Measurements from ENCODE around the gene CARD11.

CARD11 gene

DNA sequence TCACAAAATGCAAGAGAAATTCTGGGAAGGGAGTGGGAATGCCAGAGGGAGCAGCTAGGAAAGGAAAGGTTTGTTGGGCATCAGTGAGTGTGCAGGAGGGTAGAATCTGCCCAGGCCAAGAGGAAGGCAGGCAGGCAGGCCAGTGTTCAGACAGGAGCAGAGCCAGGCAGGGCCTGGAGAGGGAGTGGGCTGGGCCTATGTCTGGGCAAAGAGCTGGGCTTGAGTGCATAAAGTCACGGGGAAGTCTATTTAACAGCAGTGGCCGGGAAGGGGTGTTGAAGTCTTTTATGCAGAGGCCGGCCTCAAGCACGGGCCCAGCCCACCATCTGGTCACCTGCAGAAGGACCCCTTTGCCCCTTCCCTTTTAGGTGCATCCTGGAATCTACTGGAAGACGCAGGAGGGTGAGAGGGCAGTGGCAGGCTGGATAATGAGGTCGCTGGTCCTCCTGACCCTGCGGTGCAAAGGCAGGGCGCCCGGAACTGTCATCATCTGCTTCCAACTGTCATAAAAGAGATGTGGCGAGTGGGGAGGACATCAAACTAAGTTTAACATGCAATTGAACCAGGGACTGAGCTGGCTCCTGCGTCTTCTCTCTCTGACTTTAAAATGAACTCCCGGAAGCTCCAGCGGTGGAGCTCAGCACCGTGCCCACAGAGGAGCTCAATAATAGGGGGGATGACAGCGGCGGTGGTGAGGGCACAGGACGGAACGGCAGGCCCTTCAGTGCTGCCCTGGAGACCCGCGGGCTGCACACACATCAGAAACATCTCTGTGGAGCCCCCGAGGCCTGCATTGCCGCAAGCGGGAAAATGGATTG, 29.5 kb downstream of the CARD11 start:
- DNase-seq, result no peak

DNA sequence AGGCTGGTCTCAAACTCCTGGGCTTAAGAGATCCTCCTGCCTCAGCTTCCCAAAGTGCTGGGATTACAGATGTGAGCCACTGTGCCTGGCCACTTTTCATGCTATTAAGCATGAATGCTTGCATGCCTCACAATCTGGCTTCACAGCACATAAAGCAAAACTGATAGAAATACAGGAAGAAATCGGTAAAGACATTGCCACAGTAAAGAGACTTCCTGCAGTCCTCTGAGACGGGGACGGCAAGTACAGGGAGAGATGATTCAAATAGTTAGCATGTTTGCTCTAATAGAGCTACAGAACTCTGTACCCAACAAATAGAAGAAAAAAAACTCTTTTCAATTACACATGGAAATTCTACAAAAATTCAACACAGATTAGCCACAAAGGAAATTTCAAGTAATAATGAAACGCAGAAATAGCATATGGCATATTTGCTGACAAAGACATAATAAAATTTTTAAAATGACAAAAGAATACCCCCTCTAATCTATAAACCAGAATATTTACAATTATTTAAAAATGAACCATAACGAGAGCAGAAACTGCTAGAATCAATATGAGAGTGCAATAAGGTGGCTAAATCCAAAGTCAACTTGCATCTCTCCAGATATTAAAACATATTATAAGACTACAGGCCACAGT, 32.3 kb downstream of the CARD11 start:
- no peak for DNase-seq

DNA sequence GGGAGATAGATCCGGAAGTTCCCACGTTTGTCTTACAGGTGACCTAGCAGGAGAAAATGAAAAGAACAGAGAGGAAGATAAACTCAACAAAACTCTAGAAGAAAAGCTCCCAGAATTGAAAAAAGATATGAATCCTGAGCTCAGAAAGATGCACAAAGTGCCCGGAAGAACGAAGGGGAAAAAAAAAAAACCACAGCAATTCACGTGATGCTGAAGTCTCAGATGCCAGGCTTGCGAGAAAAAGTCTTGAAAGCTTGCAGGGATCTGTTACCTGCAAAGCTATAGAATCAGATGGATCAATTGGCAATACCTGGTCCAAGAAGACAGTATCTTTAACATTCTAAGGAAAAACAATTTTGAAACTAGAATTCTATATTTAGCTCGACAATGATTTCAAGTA, 33.5 kb downstream of the CARD11 start:
- no peak for DNase-seq

DNA sequence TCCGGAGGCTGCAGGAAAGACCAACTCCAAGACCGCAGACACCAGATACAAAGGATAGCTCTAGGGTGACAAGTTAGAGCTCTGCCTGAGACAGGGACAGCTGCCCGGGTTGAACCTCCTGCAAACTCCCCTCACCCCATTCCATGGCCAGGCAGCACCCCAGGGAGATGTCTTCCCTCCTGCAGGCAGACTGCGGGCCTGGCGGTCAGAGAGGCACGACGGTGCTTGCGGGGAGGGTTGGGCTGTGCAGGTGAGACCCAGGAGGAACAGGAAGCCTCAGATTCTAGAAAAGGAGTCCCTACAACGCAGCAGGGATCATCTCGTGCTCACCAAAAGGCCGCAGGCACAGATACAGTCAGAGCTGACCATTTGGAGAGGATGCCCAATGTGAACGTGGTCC, 34.6 kb downstream of the CARD11 start:
- DNase-seq, result no peak

DNA sequence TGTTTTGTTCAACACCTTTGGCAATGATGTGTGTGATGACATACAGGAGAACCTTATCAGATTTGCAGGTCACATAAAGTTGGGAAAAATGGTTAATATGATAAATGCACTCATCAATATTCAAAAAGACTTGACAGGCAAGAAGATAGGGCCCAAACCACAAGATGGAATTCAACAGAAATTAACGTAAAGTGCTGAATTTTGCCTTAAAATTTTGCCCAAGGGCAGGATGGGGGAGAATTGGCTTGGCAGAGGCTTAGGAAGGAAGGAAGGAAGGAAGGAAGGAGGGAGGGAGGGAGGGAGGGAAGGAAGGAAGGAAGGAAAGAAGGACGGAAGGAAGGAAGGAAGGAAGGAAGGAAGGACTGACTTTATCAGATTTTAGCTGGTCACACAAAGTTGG, 35.3 kb downstream of the CARD11 start:
- DNase-seq, result no peak

DNA sequence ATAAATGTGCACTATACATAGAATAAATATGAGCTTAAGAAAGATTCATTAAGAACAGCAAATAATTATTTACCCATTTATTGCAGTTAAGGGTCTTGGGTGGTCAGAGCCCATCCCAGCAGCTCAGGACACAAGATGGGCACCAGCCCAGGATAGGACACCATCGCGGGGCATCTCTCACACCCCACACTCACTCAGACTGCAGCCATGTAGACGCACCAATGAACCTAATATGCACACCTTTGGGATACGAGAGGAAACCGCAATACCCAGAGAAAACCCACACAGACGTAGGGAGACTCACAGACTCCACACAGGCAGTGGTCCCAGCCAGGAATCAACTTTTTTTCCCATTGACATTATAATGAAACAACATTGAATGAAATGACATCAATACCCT, 36.0 kb downstream of the CARD11 start:
- DNase-seq, result no peak

DNA sequence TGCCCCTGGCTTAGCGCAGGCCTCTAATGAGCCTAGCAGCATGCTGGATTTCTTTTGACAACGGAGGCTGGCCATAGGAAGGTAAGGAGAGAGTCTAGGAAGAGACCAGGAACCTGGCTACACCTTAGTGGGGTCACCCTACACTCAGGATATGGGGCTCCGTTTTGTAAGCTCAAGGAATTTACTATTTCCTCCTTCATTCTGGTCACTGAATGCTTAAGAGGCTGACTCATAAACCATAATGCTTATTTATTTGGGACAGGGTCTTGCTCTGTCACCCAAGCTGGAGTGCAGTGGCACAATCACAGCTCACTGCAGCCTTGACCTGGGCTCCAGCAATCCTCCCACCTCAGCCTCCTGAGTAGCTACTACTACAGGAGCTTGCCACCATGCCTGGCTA, 38.4 kb downstream of the CARD11 start:
- DNase-seq, result no peak

DNA sequence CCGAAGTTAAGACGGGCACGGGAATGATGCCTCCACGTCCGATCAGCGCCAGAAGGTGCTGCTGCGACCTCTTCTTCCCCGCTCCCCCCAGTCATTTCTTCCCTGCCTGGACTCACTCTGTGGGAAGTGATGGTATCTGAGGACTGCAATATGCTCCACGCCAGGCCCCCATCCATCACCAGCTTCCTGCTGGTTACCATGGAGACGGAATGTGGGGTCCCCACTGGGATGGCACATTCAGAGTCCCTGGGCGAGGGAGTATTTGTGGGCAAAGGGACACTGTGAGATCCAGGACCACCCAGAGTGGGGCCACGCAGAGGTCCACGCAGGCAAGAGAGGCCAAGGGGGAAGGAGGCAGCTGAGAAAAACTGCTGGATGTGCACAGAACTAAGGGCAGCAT, 39.7 kb downstream of the CARD11 start:
- no peak for DNase-seq

DNA sequence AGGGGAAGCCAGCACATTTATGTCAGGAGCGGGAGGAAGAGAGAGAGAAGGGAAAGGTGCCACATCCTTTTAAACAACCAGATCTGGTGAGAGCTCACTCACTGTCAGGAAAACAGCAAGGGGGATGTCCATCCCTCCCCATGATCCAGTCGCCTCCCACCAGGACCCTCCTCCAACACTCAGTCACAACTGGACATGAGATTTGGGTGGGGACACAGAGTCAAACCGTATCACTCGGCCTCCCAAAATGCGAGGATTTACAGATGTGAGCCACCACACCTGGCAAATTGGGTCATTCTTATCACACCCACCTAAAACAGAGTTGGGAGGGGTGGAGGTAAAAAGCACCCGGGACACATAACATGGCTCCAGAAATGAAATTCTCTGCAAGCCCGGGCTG, 41.0 kb downstream of the CARD11 start:
- no peak for DNase-seq

DNA sequence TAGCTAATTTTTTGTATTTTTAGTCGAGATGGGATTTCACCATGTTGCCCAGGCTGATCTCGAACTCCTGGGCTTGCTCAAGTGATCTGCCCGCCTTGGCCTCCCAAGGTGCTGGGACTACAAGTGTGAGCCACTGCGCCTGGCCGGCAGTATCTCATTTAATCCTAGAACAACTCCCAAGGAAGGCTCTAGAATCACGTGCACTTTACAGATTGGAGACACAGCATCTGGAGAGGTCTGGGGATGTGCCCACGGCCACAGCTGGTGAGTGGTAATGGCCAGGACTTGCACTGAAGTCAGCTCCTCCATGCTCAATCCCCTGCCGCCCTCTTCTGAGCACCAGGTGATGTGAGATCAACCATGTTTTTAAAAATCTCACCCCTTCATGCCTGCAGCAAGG, 43.1 kb downstream of the CARD11 start:
- no peak for DNase-seq

DNA sequence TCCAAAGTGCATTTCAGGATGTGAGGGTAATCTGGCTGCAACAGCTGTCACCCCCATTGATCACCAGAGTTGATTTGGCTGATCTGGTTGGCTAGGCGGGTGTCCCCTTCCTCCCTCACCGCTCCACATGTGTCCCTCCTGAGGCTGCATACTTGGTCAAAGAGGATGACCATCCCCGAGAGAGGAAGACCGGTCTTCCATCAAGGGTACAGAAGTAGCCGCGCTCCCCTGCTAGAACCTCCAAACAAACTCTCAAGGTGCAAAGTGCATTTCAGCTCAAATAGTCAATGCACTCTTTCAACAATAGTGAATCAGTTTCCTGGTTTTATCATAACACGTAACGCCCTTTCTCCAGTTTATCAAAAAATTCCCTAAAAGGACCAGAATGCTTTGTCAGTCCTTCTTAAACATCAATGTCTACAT, 44.6 kb downstream of the CARD11 start:
- no peak for DNase-seq

DNA sequence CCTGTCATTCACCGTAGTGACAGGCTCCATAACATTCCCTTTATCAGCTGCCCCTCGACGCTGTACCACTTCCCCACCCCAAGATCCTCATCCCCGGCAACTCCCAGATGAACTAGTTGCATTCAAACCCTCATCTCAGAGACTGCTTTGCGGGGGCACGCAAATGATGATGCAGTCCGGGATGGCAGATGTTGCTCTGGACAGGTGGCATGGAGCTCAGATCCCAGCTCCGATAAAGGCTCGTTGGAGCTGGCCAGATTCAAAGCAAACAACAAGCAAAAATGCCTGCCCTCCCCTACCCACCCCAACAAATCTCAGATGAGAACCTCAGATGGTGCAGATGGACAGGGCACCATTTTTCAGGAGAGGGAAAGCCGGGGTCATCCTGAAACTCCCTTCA, 46.7 kb downstream of the CARD11 start:
- no peak for DNase-seq

DNA sequence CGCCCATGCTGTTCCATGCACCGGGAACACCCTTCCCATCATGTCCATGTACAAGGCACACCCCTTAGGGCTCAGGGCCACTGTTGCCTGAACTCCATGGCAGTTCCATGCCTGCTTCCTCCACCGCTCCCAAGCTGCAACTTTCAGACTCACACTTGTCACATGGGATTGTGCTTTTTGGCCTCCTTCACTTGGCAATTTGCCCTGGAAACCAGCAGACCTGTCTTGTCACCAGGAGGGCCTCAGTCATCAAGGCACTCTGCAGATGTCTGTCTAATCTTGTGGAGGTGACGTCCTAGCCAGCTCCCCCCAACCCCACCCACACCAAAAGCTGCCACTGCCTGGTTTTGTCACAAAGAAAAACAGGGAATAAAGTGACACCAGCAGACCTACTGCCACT, 47.5 kb downstream of the CARD11 start:
- DNase-seq, result no peak

DNA sequence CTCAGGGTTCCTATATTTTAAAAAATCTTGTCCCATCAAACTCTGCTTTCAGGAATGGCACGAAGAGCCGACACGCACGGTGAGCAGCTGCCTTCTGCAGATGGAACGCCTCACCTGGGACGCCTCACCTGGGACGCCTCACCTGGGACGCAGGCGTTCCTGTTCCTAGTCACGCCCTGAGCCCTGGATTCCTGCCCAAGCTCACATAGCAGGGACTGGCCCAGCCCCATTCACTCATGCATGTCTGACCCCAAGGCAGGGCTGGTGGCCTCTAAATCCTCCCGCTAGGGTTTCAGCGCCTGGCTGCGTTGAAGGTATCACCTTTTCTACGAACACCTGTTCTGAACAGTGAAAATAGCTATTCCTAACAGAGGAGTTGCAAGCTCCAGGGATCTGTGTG, 49.8 kb downstream of the CARD11 start:
- DNase-seq, result no peak

DNA sequence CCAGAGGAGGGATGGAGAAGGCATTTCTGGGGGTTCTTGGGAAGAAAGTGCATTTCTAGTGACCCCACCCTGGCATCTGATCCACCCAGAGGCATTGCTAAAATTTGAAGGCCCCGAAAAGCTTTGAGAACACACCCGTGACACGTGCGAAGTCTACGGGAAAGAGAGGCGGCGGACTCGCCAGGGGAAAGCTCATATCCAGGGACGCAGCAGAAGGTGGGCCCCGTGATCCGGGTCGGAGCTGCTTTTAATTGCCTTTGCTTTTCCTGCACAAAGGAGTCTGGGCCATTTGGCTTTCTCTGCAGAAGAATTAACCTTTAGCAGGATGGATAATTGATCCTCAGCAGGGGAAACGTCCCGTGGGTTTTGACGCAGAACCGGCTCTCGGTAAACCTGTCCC, 50.3 kb downstream of the CARD11 start:
- no peak for DNase-seq

DNA sequence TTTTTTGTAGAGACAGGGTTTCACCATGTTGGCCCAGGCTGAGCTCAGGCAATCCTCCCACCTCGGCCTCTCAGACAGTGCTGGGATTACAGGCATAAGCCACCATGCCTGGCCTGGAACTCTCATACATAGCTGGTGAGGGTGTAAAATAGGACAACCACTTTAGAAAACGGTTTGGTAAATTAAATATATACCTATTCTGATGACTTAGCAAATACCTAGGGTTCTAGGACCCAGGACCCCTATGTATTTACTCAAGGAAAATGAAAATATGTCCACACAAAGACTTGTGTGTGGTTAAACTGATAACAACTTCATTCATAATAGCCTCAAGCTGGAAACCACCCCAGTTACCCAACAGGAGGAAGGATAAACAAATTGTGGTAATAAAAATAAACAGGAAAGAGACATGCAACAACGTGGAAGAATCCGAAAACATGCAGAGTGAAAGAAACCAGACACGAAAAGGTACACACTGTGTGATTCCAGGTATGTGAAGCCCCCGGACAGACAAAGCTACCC, 52.7 kb downstream of the CARD11 start:
- DNase-seq, result no peak

DNA sequence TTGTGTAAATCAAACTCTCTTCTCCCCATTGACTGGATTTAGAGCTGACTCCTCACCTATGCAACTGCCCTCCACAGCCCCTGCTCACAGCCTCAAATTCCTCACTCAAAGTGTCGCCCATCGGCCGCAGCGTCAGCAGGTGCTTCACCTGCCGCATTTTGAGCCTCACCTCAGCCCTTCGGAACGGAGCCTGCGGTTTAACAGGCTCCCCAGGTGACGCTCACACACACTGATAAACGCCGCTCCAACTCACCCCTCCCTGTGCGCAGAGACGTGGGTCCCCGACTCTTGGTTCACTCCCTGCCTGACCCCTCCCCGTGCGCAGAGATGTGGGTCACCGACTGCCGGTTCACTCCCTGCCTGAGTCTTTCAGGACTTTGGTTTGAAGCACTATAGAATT, 57.1 kb downstream of the CARD11 start:
- DNase-seq, result no peak

DNA sequence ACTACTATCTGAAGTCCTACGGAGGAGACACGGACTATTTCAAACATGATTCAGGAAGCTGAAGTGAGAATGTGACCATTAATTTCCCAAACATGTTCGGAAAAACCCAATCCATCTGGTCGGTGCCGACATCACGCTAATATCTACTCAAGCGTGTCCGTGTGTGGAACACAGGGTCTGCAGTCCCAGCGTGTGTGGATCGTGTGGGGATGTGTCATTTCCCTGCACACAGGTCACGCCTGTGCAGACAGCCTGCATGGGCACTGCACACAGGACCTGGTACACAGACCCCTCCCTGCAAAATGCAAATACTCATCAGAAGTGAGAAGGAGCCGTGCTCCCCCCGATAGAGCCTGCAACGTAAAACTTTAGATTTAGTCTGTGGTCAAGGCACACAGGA, 57.8 kb downstream of the CARD11 start:
- no peak for DNase-seq

DNA sequence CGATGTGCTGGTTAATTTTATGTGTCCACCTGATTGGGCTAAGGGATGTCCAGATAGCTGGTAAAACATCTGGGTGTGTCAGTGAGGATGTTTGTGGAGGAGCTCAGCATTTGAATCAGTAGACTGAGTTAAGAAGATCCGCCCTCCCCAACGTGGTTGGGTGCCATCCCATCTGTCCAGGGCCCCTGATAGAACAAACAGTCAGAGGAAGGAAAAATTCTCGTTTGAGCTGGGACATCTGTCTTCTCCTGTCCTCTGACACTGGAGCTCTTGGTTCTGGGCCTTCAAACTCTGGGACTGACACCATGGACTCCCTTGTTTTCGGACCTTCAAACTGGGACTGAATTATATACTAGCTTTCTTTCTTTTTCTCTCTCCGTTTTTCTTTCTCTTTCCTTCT, 59.6 kb downstream of the CARD11 start:
- no peak for DNase-seq

DNA sequence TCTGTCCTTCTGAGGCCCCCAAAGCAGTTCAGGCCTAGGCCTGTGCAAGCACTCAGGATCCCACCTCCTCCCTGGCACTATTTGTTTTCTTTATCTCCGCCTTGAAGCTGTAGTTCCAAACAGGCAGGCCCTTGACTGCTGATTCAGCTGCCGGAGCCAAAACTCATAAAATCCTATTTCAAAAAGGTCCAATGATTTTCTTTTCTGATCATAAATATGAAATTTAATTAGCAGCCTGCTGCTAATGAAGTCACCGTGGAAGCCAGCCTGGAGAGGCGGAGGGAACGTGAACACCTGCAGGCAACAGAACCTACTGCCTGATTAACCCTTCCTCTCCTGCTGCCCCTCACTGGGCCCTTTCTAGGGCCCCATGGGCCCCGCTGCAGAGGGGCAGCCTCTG, 60.1 kb downstream of the CARD11 start:
- DNase-seq, result no peak

DNA sequence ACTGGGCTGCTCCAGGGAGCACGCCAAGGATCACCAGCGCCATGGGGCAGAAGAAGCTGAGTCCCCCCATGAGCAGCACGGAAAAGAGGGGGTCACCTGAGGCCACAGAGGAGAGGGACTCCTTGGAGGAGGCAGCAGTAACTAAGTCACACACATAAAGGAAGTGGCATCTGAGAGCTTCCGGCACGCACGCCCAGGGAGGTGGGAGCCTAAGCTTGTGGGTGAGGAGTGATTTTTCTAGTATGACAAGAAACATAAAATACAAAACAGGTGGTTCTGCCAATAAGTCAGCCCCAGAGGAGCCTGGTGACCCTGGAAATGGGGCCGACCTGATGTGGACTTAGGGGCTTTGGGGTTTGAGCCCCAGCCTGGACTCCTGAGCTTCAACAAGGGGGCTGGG, 60.8 kb downstream of the CARD11 start:
- no peak for DNase-seq

DNA sequence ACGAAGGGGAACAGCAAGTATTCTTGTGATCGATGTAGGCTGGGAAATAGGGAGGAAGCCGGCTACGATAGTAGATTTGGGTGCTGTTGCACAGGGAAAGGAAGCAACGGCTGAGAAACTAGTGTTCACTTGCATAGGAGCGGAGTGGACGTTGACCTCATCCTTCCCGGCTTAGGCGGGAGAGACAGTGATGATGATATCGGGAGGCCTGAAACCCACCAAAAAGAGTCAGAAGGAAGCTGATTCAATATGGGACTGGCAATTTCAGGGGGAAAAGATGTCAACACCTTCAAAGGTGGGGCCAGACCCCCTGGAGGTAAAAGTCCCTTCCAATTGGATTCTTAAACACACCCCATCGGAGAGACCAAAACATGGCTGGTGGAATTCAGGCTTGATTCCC, 61.3 kb downstream of the CARD11 start:
- no peak for DNase-seq

DNA sequence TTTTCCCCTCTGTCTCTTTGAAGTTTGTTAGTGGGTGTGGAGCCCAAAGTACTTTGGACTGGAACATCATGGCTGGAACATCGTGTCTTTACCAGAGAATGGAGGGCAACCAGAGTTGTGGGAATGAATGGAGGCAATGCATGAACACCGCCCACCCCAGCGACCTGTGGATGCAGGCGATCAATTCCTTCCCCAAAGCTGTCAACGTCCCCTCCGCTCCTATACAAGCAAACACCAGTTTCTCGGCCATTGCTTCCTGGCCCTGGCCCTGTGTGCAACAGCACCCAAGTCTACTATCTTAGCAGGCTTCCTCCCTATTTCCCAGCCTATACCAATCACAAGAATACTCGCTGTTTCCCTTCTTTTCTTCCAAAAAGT, 62.6 kb downstream of the CARD11 start:
- DNase-seq, result no peak

DNA sequence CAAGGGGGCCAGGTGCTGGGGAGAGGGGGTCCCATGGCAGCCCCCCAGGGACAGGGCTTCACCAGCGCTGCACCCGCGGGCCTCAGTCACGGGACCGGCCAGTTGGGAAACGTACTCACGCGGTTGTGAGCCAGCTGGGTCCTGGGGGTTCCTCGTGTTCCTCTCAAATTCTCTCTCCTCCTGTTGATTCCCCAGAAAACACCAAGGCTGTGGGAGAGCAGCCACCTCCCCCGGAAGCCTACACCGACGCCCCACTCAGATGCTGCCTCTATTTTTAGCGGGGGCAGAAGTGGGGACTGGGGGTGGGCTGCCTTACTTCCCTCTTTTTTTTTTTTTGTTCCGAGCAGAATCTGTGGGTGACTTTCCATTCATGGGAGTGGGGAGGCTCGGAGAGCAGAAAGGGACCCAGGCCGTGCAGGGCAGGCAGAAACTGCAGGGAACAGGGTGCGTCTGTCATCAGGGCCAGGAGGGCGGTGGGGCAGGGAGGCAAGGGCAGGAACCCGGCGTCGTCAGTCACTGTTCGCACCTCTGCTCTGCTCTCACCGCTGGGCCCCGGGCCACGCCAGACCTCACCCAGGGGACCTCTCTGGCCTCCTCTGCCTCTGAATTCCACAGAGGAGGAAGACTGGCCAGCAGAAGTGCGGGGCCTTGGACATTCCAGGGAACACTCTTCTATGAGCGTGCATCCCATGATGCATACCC, 63.1 kb downstream of the CARD11 start:
- DNase-seq, result no peak
